IPS-20b (cell line): ENCODE data around the gene TULP4.
A peak's percentile ranks its signal among the peaks of the same experiment; 100 is the strongest.

ENCODE experiments used
- H3K27ac ChIP-seq: one replicate; pipeline ENCODE4 v1.5.1; 2013; ENCODE audit warnings: low read length
- H3K27me3 ChIP-seq: 2 replicates; pipeline ENCODE4 v1.6.1; 2013; ENCODE audit warnings: mild to moderate bottlenecking, low read length, inconsistent platforms; ENCODE audit not compliant: insufficient read depth
- H3K36me3 ChIP-seq: 2 replicates; pipeline ENCODE4 v1.6.1; 2013; ENCODE audit warnings: low read depth, mild to moderate bottlenecking, inconsistent platforms, low read length, moderate library complexity; ENCODE audit not compliant: insufficient read depth
- H3K4me1 ChIP-seq: 2 replicates; pipeline ENCODE4 v1.6.1; 2013; ENCODE audit warnings: mild to moderate bottlenecking, control low read depth, inconsistent platforms, low read length, moderate library complexity; ENCODE audit not compliant: insufficient read depth
- H3K4me3 ChIP-seq: 2 replicates; pipeline ENCODE4 v1.5.1; 2013; ENCODE audit warnings: mild to moderate bottlenecking, low read length, inconsistent platforms
- H3K9ac ChIP-seq: 2 replicates; pipeline ENCODE4 v1.6.1; 2013; ENCODE audit warnings: low read depth, mild to moderate bottlenecking, inconsistent platforms, low read length, moderate library complexity
- H3K9me3 ChIP-seq: 2 replicates; pipeline ENCODE4 v1.6.1; 2013; ENCODE audit warnings: mild to moderate bottlenecking, low read depth, low read length, inconsistent platforms; ENCODE audit not compliant: insufficient read depth

TULP4 gene

GRCh38 chr6:158528826-158529225 is 216.6 kb downstream of the TULP4 start:
- no peak overlapping the region for H3K4me3 ChIP-seq
- no peak overlapping the region for H3K27ac ChIP-seq
- no peaks in the 10 kb centered on the region for H3K9me3 ChIP-seq
- no peak overlapping the region for H3K9ac ChIP-seq
- no peaks in the 10 kb centered on the region for H3K36me3 ChIP-seq
- H3K27me3 ChIP-seq: no peaks in the 10 kb centered on the region
- H3K4me1 ChIP-seq: no peaks in the 10 kb centered on the region

- H3K9me3 ChIP-seq: no peaks in the 10 kb centered on the region
- no peak overlapping the region for H3K9ac ChIP-seq
- H3K36me3 ChIP-seq: no peaks in the 10 kb centered on the region
- H3K27me3 ChIP-seq: no peaks in the 10 kb centered on the region
- H3K27ac ChIP-seq: no peak overlapping the region
- no peak overlapping the region for H3K4me3 ChIP-seq
- H3K4me1 ChIP-seq: no peaks in the 10 kb centered on the region
These were observed 217.4 kb downstream of the TULP4 start for GRCh38 chr6:158529629-158530028.

- Histone ChIP-seq H3K27me3 (peaks cover 6% of the 10 kb centered on the region; the same call in 1 of the 2 replicates), H3K27ac (no peak overlapping the region), H3K36me3 (no peaks in the 10 kb centered on the region), H3K9ac (no peak overlapping the region), H3K9me3 (no peaks in the 10 kb centered on the region), H3K4me1 (no peaks in the 10 kb centered on the region), H3K4me3 (no peak overlapping the region)
These were observed 219.3 kb downstream of the TULP4 start for GRCh38 chr6:158531566-158531965.

GRCh38 chr6:158531970-158532369 is 219.7 kb downstream of the TULP4 start:
- Histone ChIP-seq H3K4me3 (no peak overlapping the region), H3K9ac (no peak overlapping the region), H3K36me3 (no peaks in the 10 kb centered on the region), H3K27me3 (peaks cover 6% of the 10 kb centered on the region; the same call in 1 of the 2 replicates), H3K4me1 (no peaks in the 10 kb centered on the region), H3K9me3 (no peaks in the 10 kb centered on the region), H3K27ac (no peak overlapping the region)

GRCh38 chr6:158536084-158536890 is 224.0 kb downstream of the TULP4 start:
- H3K36me3 ChIP-seq: no peaks in the 10 kb centered on the region
- H3K4me1 ChIP-seq: peaks cover 2% of the 10 kb centered on the region; the same call in 1 of the 2 replicates
- H3K9me3 ChIP-seq: no peaks in the 10 kb centered on the region
- peaks cover 25% of the 10 kb centered on the region for H3K27me3 ChIP-seq
- peak overlapping the region; percentile 71 for H3K4me3 ChIP-seq
- H3K9ac ChIP-seq: no peak overlapping the region
- H3K27ac ChIP-seq: no peak overlapping the region

GRCh38 chr6:158536891-158537798 is 224.9 kb downstream of the TULP4 start:
- H3K27ac ChIP-seq: no peak overlapping the region
- peak overlapping the region; percentile 71 for H3K4me3 ChIP-seq
- H3K27me3 ChIP-seq: peaks cover 25% of the 10 kb centered on the region
- no peaks in the 10 kb centered on the region for H3K36me3 ChIP-seq
- H3K9ac ChIP-seq: peak overlapping the region; percentile 28; the same call in 1 of the 2 replicates
- H3K4me1 ChIP-seq: peaks cover 2% of the 10 kb centered on the region; the same call in 1 of the 2 replicates
- H3K9me3 ChIP-seq: no peaks in the 10 kb centered on the region

GRCh38 chr6:158538741-158539140 is 226.5 kb downstream of the TULP4 start:
- Histone ChIP-seq H3K36me3 (no peaks in the 10 kb centered on the region), H3K27me3 (peaks cover 25% of the 10 kb centered on the region), H3K4me1 (peaks cover 2% of the 10 kb centered on the region; the same call in 1 of the 2 replicates), H3K9ac (no peak overlapping the region), H3K4me3 (no peak overlapping the region), H3K27ac (no peak overlapping the region), H3K9me3 (no peaks in the 10 kb centered on the region)

- Histone ChIP-seq H3K27me3 (peaks cover 25% of the 10 kb centered on the region), H3K4me3 (no peak overlapping the region), H3K4me1 (peaks cover 2% of the 10 kb centered on the region; the same call in 1 of the 2 replicates), H3K9ac (no peak overlapping the region), H3K9me3 (no peaks in the 10 kb centered on the region), H3K27ac (no peak overlapping the region), H3K36me3 (no peaks in the 10 kb centered on the region)
These were observed 227.1 kb downstream of the TULP4 start for GRCh38 chr6:158539413-158539812.

- Histone ChIP-seq H3K9me3 (no peaks in the 10 kb centered on the region), H3K4me1 (peaks cover 2% of the 10 kb centered on the region; the same call in 1 of the 2 replicates), H3K27me3 (peaks cover 25% of the 10 kb centered on the region), H3K27ac (no peak overlapping the region), H3K4me3 (no peak overlapping the region), H3K36me3 (no peaks in the 10 kb centered on the region), H3K9ac (no peak overlapping the region)
These were observed 227.6 kb downstream of the TULP4 start for GRCh38 chr6:158539881-158540280.

GRCh38 chr6:158543606-158544185 is 231.4 kb downstream of the TULP4 start:
- no peak overlapping the region; the same call in 1 of the 2 replicates for H3K9ac ChIP-seq
- H3K9me3 ChIP-seq: no peaks in the 10 kb centered on the region
- no peak overlapping the region for H3K27ac ChIP-seq
- peaks cover 10% of the 10 kb centered on the region for H3K4me1 ChIP-seq
- no peaks in the 10 kb centered on the region for H3K36me3 ChIP-seq
- peaks cover 2% of the 10 kb centered on the region; the same call in 1 of the 2 replicates for H3K27me3 ChIP-seq
- no peak overlapping the region for H3K4me3 ChIP-seq

- H3K4me1 ChIP-seq: peaks cover 14% of the 10 kb centered on the region
- no peak overlapping the region for H3K4me3 ChIP-seq
- no peaks in the 10 kb centered on the region for H3K27me3 ChIP-seq
- H3K36me3 ChIP-seq: no peaks in the 10 kb centered on the region
- no peak overlapping the region for H3K9ac ChIP-seq
- H3K27ac ChIP-seq: no peak overlapping the region
- no peaks in the 10 kb centered on the region for H3K9me3 ChIP-seq
These were observed 232.2 kb downstream of the TULP4 start for GRCh38 chr6:158544428-158544827.
